Measurements from ENCODE around the gene TEKT3. TPM values are rescaled to one million over a fixed set of nuclear protein-coding genes. Genes with fewer than 3 reads are reported as not detected.

Gene TEKT3
- total and polyA plus RNA-seq, 4 donors, result 1.9 to 3.0 (median 2.5) TPM; not detected in 1

DNA sequence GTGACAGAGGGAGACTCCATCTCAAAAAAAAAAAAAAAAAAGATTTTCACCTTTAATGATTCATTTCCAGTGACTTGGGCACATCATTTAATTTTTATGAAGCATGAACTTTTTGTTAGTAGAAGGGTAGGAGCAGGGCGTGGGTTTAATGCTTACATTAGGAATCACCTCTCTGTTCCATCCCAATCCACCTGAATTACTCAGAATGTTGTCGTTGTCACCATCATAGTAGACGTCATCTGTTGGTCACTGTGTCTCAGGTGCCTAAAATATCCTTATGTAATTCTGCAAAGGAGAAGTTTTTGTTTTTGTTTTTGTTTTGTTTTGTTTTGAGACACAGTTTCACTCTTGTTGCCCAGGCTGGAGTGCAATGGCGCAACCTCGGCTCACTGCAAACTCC, 38.3 kb upstream of the TEKT3 start:
- 96% methylated on average over 5 of the region's 5 CpGs for WGBS, 2 donors
- Histone ChIP-seq H3K36me3 (ENCODE audit: control insufficient read depth in 1 of 2, insufficient read depth in 2 of 2, low read length in 1 of 2) (no peaks in the 10 kb centered on the region), H3K27me3 (ENCODE audit: control insufficient read depth in 1 of 2, insufficient read depth in 2 of 2, low read length in 1 of 2) (no peaks in the 10 kb centered on the region), H3K4me1 (ENCODE audit: control insufficient read depth in 1 of 2, insufficient read depth in 2 of 2, low read length in 2 of 2) (peaks cover 0 to 6% of the 10 kb centered on the region in 2 donors), H3K27ac (ENCODE audit: low read depth in 1 of 2, low read length in 2 of 2) (no peak overlapping the region), H3K9me3 (ENCODE audit: control insufficient read depth, low read length) (no peaks in the 10 kb centered on the region), H3K4me3 (ENCODE audit: low read length in 2 of 2) (no peak overlapping the region)
- ATAC-seq (ENCODE audit: low FRiP score) (no peak), DNase-seq (no peak)
- intact Hi-C loops (cut with DNase I), result no loop called here

DNA sequence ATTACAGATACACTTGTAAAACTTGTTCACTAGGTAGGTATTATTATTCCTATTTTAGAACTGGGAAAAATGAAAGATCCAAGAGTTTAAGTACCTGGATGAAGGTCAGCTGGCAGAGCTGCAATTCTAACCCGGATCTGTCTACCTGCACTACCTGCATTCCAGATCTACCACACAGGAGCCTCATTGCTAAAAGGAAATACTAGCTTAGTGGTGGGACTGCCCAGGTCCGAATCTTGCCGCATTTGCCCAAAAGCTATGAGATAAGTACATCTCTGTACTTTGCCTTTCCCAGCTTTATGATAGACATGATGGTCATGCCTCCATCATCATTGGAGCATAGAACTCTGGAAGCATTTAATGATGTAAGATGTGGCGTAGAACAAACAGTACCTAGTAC, 36.8 kb upstream of the TEKT3 start:
- no peaks in the 10 kb centered on the region for H3K36me3 ChIP-seq (ENCODE audit: control insufficient read depth in 1 of 2, insufficient read depth in 2 of 2, low read length in 1 of 2)
- no peaks in the 10 kb centered on the region for H3K9me3 ChIP-seq (ENCODE audit: control insufficient read depth, low read length)
- 88 to 93% methylated on average over 4 of the region's 4 CpGs for WGBS, 2 donors
- ATAC-seq (ENCODE audit: low FRiP score) (no peak), DNase-seq (no peak)
- intact Hi-C loops (cut with DNase I), result no loop called here
- H3K4me3 ChIP-seq (ENCODE audit: low read length in 2 of 2), result no peak overlapping the region
- no peaks in the 10 kb centered on the region for H3K4me1 ChIP-seq (ENCODE audit: control insufficient read depth in 1 of 2, insufficient read depth in 2 of 2, low read length in 2 of 2)
- H3K27me3 ChIP-seq (ENCODE audit: control insufficient read depth in 1 of 2, insufficient read depth in 2 of 2, low read length in 1 of 2), result no peaks in the 10 kb centered on the region
- H3K27ac ChIP-seq (ENCODE audit: low read depth in 1 of 2, low read length in 2 of 2), result no peak overlapping the region

DNA sequence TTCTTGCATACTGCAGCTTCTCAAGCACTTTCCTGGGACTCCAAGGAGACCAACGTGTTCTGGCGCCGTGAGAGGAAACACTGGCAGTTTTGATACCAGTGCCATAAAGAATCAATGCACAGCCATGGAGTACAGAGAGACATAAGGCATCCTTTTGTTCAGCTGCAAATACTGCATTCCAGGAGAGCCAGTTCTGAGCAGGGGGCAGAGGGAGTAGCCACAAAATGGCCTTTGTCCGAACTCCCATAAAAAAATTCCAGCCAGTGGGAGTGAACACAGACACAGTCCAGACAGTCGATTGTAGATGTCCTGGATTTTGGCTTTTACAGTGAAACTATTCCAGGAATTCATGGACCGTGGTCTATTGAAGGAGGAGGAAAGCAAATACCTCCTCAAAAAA, 36.2 kb upstream of the TEKT3 start:
- no peaks in the 10 kb centered on the region for H3K4me1 ChIP-seq (ENCODE audit: control insufficient read depth in 1 of 2, insufficient read depth in 2 of 2, low read length in 2 of 2)
- H3K36me3 ChIP-seq (ENCODE audit: control insufficient read depth in 1 of 2, insufficient read depth in 2 of 2, low read length in 1 of 2), result no peaks in the 10 kb centered on the region
- no peak for ATAC-seq (ENCODE audit: low FRiP score)
- H3K4me3 ChIP-seq (ENCODE audit: low read length in 2 of 2), result no peak overlapping the region
- intact Hi-C loops (cut with DNase I), result no loop called here
- no peaks in the 10 kb centered on the region for H3K9me3 ChIP-seq (ENCODE audit: control insufficient read depth, low read length)
- no peak for DNase-seq
- no peak overlapping the region for H3K27ac ChIP-seq (ENCODE audit: low read depth in 1 of 2, low read length in 2 of 2)
- no peaks in the 10 kb centered on the region for H3K27me3 ChIP-seq (ENCODE audit: control insufficient read depth in 1 of 2, insufficient read depth in 2 of 2, low read length in 1 of 2)
- WGBS, 2 donors, result 26 to 29% methylated on average over 6 of the region's 6 CpGs

DNA sequence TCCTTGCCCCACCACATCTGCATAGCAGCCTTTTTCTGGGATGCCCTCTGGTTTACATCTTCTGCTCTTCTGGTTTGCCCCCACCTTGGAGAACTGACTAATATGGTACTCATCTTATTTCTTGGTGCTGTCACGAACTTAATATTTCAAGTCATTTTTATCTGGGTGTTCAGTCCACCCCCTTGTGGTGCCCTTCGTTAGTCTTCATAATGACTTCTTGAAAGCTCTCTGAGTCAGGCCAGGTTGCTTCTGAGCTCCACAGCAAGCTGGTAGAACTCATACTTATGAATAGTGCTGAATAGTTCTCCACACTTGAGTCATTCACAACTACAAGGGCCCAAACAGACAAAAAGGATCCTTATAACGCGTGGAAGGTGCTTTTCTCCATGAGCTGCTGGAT, 35.8 kb upstream of the TEKT3 start:
- ATAC-seq (ENCODE audit: low FRiP score) (no peak), DNase-seq (no peak)
- Histone ChIP-seq H3K4me1 (ENCODE audit: control insufficient read depth in 1 of 2, insufficient read depth in 2 of 2, low read length in 2 of 2) (no peaks in the 10 kb centered on the region), H3K9me3 (ENCODE audit: control insufficient read depth, low read length) (no peaks in the 10 kb centered on the region), H3K27ac (ENCODE audit: low read depth in 1 of 2, low read length in 2 of 2) (no peak overlapping the region), H3K27me3 (ENCODE audit: control insufficient read depth in 1 of 2, insufficient read depth in 2 of 2, low read length in 1 of 2) (no peaks in the 10 kb centered on the region), H3K4me3 (ENCODE audit: low read length in 2 of 2) (no peak overlapping the region), H3K36me3 (ENCODE audit: control insufficient read depth in 1 of 2, insufficient read depth in 2 of 2, low read length in 1 of 2) (no peaks in the 10 kb centered on the region)
- intact Hi-C loops (cut with DNase I), result no loop called here
- WGBS, 2 donors, result 72 to 73% methylated on average over 4 of the region's 4 CpGs

DNA sequence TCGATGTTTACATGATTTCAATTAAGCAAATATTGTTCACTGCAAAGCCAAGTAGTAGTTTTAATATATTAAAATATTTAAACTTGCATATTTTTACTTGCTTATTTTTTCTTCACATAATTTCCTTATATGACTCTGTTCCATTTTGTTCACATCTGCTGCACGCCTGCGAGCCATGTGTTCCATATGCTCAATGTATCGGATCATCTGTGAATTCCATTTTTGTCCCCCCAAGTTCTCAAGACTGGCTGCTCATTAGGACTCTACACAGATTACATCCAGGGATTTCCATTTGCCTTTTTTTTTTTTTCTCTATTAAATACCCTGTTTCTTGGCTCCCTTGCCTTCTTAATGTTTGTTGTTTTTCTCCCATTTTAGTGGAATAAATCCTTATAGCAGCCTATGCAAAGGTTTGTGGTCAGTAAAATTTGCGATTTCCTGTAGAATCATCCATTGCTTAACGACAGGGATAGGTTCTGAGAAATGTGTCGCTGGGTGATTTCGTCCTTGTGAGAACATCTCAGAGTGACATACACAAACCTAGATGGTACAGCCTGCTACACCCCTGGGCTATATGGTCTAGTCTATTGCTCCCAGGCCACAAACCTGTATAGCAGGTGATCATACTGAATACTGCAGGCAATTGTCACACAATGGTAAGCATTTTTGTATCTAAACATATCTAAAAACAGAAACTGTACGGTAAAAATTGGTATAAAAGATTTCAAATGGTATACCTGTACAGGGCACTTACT, 30.2 kb upstream of the TEKT3 start:
- ATAC-seq (ENCODE audit: low FRiP score) (no peak), DNase-seq (no peak)
- Histone ChIP-seq H3K27me3 (ENCODE audit: control insufficient read depth in 1 of 2, insufficient read depth in 2 of 2, low read length in 1 of 2) (no peaks in the 10 kb centered on the region), H3K4me1 (ENCODE audit: control insufficient read depth in 1 of 2, insufficient read depth in 2 of 2, low read length in 2 of 2) (no peaks in the 10 kb centered on the region), H3K4me3 (ENCODE audit: low read length in 2 of 2) (no peak overlapping the region), H3K27ac (ENCODE audit: low read depth in 1 of 2, low read length in 2 of 2) (no peak overlapping the region), H3K9me3 (ENCODE audit: control insufficient read depth, low read length) (no peaks in the 10 kb centered on the region), H3K36me3 (ENCODE audit: control insufficient read depth in 1 of 2, insufficient read depth in 2 of 2, low read length in 1 of 2) (no peaks in the 10 kb centered on the region)
- WGBS, 2 donors, result 78 to 94% methylated on average over 9 of the region's 9 CpGs
- intact Hi-C loops (cut with DNase I), result no loop called here

DNA sequence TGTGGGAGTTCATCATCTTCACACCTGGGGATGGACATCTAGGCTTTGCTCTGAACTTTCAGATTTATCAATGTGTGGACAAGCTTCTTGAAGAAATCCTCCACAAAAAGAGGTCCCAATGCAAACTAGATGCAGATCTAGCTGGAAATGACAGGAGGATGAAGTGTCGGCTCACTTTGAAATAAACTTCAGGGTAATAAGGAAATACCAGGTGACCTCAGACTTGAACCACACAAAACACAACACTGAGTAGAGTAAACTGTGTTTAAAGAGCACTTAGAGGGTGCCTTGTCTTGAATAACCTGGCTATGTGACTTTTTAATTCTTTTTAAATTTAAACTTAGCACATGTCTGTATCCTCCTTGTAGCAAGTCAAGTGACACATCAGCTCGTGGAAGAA, 27.2 kb upstream of the TEKT3 start:
- H3K36me3 ChIP-seq (ENCODE audit: control insufficient read depth in 1 of 2, insufficient read depth in 2 of 2, low read length in 1 of 2), result no peaks in the 10 kb centered on the region
- H3K4me1 ChIP-seq (ENCODE audit: control insufficient read depth in 1 of 2, insufficient read depth in 2 of 2, low read length in 2 of 2), result no peaks in the 10 kb centered on the region
- WGBS, 2 donors, result 79 to 80% methylated on average over 2 of the region's 2 CpGs
- no peaks in the 10 kb centered on the region for H3K9me3 ChIP-seq (ENCODE audit: control insufficient read depth, low read length)
- intact Hi-C loops (cut with DNase I), result no loop called here
- DNase-seq (no peak), ATAC-seq (ENCODE audit: low FRiP score) (no peak)
- no peaks in the 10 kb centered on the region for H3K27me3 ChIP-seq (ENCODE audit: control insufficient read depth in 1 of 2, insufficient read depth in 2 of 2, low read length in 1 of 2)
- H3K4me3 ChIP-seq (ENCODE audit: low read length in 2 of 2), result no peak overlapping the region
- H3K27ac ChIP-seq (ENCODE audit: low read depth in 1 of 2, low read length in 2 of 2), result no peak overlapping the region

DNA sequence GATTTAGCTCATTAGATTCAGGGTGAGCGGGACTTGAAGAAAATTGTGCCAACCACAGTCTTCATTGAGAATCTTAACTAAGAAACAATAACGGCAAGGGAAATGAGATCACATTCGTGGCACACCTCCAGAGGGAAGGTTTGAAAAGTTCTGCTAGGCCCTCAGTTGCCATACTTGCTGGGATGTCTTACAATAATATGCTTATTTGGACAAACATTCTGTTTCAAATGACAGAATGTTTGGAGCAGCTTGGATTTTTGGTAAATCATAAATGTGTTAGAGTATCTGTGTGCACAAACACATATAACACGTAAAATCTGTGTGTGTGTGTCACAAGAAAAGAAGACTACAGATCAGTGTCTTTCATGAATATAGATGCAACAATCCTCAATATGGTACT, 24.6 kb upstream of the TEKT3 start:
- ATAC-seq (ENCODE audit: low FRiP score) (no peak), DNase-seq (no peak)
- no peaks in the 10 kb centered on the region for H3K27me3 ChIP-seq (ENCODE audit: control insufficient read depth in 1 of 2, insufficient read depth in 2 of 2, low read length in 1 of 2)
- no peak overlapping the region for H3K27ac ChIP-seq (ENCODE audit: low read depth in 1 of 2, low read length in 2 of 2)
- H3K36me3 ChIP-seq (ENCODE audit: control insufficient read depth in 1 of 2, insufficient read depth in 2 of 2, low read length in 1 of 2), result no peaks in the 10 kb centered on the region
- H3K4me1 ChIP-seq (ENCODE audit: control insufficient read depth in 1 of 2, insufficient read depth in 2 of 2, low read length in 2 of 2), result no peaks in the 10 kb centered on the region
- intact Hi-C loops (cut with DNase I), result no loop called here
- 84 to 86% methylated on average over 4 of the region's 4 CpGs for whole genome bisulfite sequencing, 2 donors
- H3K4me3 ChIP-seq (ENCODE audit: low read length in 2 of 2), result no peak overlapping the region
- no peaks in the 10 kb centered on the region for H3K9me3 ChIP-seq (ENCODE audit: control insufficient read depth, low read length)

DNA sequence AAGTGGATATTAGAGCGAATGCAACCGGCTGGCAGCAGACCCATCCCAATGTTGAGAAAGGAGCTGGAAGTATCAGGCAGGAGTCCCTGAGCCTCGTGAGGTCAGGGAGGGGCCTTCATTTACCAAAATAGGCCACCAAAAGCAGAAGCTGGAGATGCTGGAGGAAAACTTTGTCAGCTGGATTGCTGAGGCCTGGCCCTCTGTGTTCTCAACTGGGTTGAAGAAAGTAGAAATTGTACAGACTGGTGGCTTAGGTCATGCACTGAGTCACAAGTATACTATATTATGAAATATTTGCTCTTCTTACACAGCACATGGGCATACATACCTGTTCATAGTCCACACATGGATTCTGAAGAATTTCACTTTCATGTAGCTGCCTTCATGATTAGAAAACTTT, 23.2 kb upstream of the TEKT3 start:
- Histone ChIP-seq H3K27me3 (ENCODE audit: control insufficient read depth in 1 of 2, insufficient read depth in 2 of 2, low read length in 1 of 2) (no peaks in the 10 kb centered on the region), H3K36me3 (ENCODE audit: control insufficient read depth in 1 of 2, insufficient read depth in 2 of 2, low read length in 1 of 2) (no peaks in the 10 kb centered on the region), H3K27ac (ENCODE audit: low read depth in 1 of 2, low read length in 2 of 2) (no peak overlapping the region), H3K4me1 (ENCODE audit: control insufficient read depth in 1 of 2, insufficient read depth in 2 of 2, low read length in 2 of 2) (no peaks in the 10 kb centered on the region), H3K9me3 (ENCODE audit: control insufficient read depth, low read length) (no peaks in the 10 kb centered on the region), H3K4me3 (ENCODE audit: low read length in 2 of 2) (no peak overlapping the region)
- 82 to 87% methylated on average over 3 of the region's 3 CpGs for WGBS, 2 donors
- ATAC-seq (ENCODE audit: low FRiP score), result no peak
- DNase-seq, result peak in 1 of 2 donors; percentile 71
- intact Hi-C loops (cut with DNase I), result no loop called here

DNA sequence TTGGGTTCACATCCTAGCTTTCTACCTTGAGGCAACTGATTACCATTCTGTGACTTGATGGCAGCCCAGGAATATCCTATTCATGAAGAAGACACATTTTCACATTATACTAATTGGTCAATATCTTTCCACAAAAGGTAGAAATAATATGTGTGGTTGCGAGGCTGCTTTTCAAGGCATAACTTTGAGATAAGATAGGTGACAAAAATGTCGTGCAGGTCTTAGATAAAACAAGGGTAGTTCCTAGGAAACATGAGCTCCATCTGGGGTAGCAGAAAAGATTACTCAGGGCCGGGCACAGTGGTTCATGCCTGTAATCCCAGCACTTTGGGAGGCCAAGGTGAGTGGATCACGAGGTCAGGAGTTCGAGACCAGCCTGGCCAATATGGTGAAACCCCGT, 22.3 kb upstream of the TEKT3 start:
- H3K9me3 ChIP-seq (ENCODE audit: control insufficient read depth, low read length), result no peaks in the 10 kb centered on the region
- ATAC-seq (ENCODE audit: low FRiP score) (no peak), DNase-seq (no peak)
- 89 to 94% methylated on average over 6 of the region's 6 CpGs for WGBS, 2 donors
- H3K36me3 ChIP-seq (ENCODE audit: control insufficient read depth in 1 of 2, insufficient read depth in 2 of 2, low read length in 1 of 2), result no peaks in the 10 kb centered on the region
- H3K27ac ChIP-seq (ENCODE audit: low read depth in 1 of 2, low read length in 2 of 2), result no peak overlapping the region
- intact Hi-C loops (cut with DNase I), result no loop called here
- H3K4me3 ChIP-seq (ENCODE audit: low read length in 2 of 2), result no peak overlapping the region
- no peaks in the 10 kb centered on the region for H3K4me1 ChIP-seq (ENCODE audit: control insufficient read depth in 1 of 2, insufficient read depth in 2 of 2, low read length in 2 of 2)
- H3K27me3 ChIP-seq (ENCODE audit: control insufficient read depth in 1 of 2, insufficient read depth in 2 of 2, low read length in 1 of 2), result no peaks in the 10 kb centered on the region
